Uterus (tissue), 4 donors: ENCODE measurements around the gene SND1. TPM values are rescaled to one million over a fixed set of nuclear protein-coding genes. Genes with fewer than 3 reads are reported as not detected.
"Not testable (repeated sequence)": the region's sequence is repeated elsewhere in the genome, so short reads cannot be mapped to it uniquely, and the experiment has no call there.

Experiments
- DNase-seq, 2 donors: peaks; one replicate each; pipeline ENCODE4 v3.0.0-alpha.2; 2019 to 2020
- H3K27ac ChIP-seq, 2 donors: fragments of 200-600 bp; sonication (generic); 1 replicate in 1 of 2; 2 replicates in 1 of 2; pipeline ENCODE4 v1.5.1; 2016 to 2018
- H3K27me3 ChIP-seq, 2 donors: fragments of 200-600 bp; sonication (generic); one replicate each; pipeline ENCODE4 v1.5.1; 2018 to 2019; ENCODE audit warnings: control low read depth in 1 of 2
- H3K36me3 ChIP-seq, 2 donors: fragments of 200-600 bp; sonication (generic); one replicate each; pipeline ENCODE4 v1.5.1; 2019; ENCODE audit warnings: control low read depth in 1 of 2
- H3K4me1 ChIP-seq, 2 donors: fragments of 200-600 bp; sonication (generic); one replicate each; pipeline ENCODE4 v1.5.1; 2018 to 2019; ENCODE audit warnings: control low read depth in 1 of 2
- H3K4me3 ChIP-seq, 2 donors: fragments of 200-600 bp; sonication (generic); 1 replicate in 1 of 2; 2 replicates in 1 of 2; pipeline ENCODE4 v1.5.1; 2018 to 2019; ENCODE audit warnings: mild to moderate bottlenecking in 1 of 2
- H3K9me3 ChIP-seq, 2 donors: fragments of 200-600 bp; sonication (generic); one replicate each; pipeline ENCODE4 v1.5.1; 2019; ENCODE audit warnings: control low read depth in 1 of 2
- CTCF ChIP-seq, 4 experiments: fragments of 200-600 bp in 2 of 4; fragments of 450-650 bp in 2 of 4; sonication (generic) in 2 of 4; IDR thresholded peaks; one replicate each; pipeline ENCODE4 v1.5.1; 2016 to 2019; ENCODE audit warnings: antibody characterized with exemption in 4 of 4, mild to moderate bottlenecking in 2 of 4, moderate library complexity in 1 of 4
- POLR2A ChIP-seq, 2 donors: fragments of 450-650 bp; IDR thresholded peaks; one replicate each; pipeline ENCODE4 v1.6.1; 2016; ENCODE audit warnings: antibody characterized with exemption in 2 of 2, mild to moderate bottlenecking in 1 of 2, moderate library complexity in 1 of 2
- intact Hi-C: fragments of 100-400 bp; cut with DNase I; formaldehyde crosslinking; loops from one replicate; pipeline ENCODE4 v1.15.1; 2023; ENCODE audit warnings: low total_unique reads
- total RNA-seq, 4 donors: library from RNA; depleted of rRNA in 3 of 4; stranded (reverse); fragments of >200 nt in 3 of 4; gene quantifications; one replicate each; pipeline versions ENCODE4 v1.1.0 to v1.2.4, GENCODE V29; 2014 to 2023
- donor health status: DM: yes; HTN: yes; CAD: no.

The SND1 gene
- total RNA-seq, 4 donors from 2014 or later = 54.8 to 192 (median 117) TPM

GRCh38 chr7:127667759-127668530, 16.0 kb downstream of the SND1 start:
- DNase-seq = no peak
- Histone ChIP-seq H3K27ac (no peak overlapping the region), H3K4me3 (no peak overlapping the region), H3K27me3 (no peaks in the 10 kb centered on the region), H3K36me3 (no peaks in the 10 kb centered on the region), H3K9me3 (no peaks in the 10 kb centered on the region), H3K4me1 (no peaks in the 10 kb centered on the region)
- TF ChIP-seq CTCF (IDR thresholded peaks at IDR 0.05) (no peak), POLR2A (IDR thresholded peaks at IDR 0.05) (no peak)
- intact Hi-C loops = no loop called here

GRCh38 chr7:127671341-127671740, 19.3 kb downstream of the SND1 start:
- no peaks in the 10 kb centered on the region for H3K27me3 ChIP-seq
- no peaks in the 10 kb centered on the region for H3K36me3 ChIP-seq
- no peak overlapping the region for H3K27ac ChIP-seq
- H3K9me3 ChIP-seq = no peaks in the 10 kb centered on the region
- DNase-seq = no peak
- peaks cover 0 to 12% of the 10 kb centered on the region in 2 donors for H3K4me1 ChIP-seq
- TF ChIP-seq POLR2A (IDR thresholded peaks at IDR 0.05) (no peak), CTCF (IDR thresholded peaks at IDR 0.05) (no peak)
- no peak overlapping the region for H3K4me3 ChIP-seq
- intact Hi-C loops = no loop called here

- intact Hi-C loops = no loop called here
- no peak overlapping the region for H3K4me3 ChIP-seq
- H3K4me1 ChIP-seq = peaks cover 0 to 12% of the 10 kb centered on the region in 2 donors
- DNase-seq = no peak
- no peaks in the 10 kb centered on the region for H3K27me3 ChIP-seq
- peak overlapping the region; percentile 53 to 59 for H3K27ac ChIP-seq
- no peaks in the 10 kb centered on the region for H3K36me3 ChIP-seq
- TF ChIP-seq CTCF (IDR thresholded peaks at IDR 0.05) = no peak
- TF ChIP-seq POLR2A (IDR thresholded peaks at IDR 0.05) = no peak
- H3K9me3 ChIP-seq = no peaks in the 10 kb centered on the region
Observed at GRCh38 chr7:127673902-127674301, 21.9 kb downstream of the SND1 start.

- Histone ChIP-seq H3K4me3 (no peak overlapping the region), H3K27me3 (no peaks in the 10 kb centered on the region), H3K36me3 (no peaks in the 10 kb centered on the region), H3K4me1 (peaks cover 0 to 12% of the 10 kb centered on the region in 2 donors), H3K27ac (peak overlapping the region; percentile 53 to 59), H3K9me3 (no peaks in the 10 kb centered on the region)
- DNase-seq = no peak
- intact Hi-C loops = no loop called here
- no peak for TF ChIP-seq POLR2A (IDR thresholded peaks at IDR 0.05)
Observed at GRCh38 chr7:127674361-127674760, 22.4 kb downstream of the SND1 start.

GRCh38 chr7:127674923-127675322, 22.9 kb downstream of the SND1 start:
- intact Hi-C loops, H3K4me3 ChIP-seq, DNase-seq, H3K27me3 ChIP-seq, H3K36me3 ChIP-seq, H3K9me3 ChIP-seq: not testable (repeated sequence)
- Histone ChIP-seq H3K27ac (peak overlapping the region; percentile 53 to 59), H3K4me1 (peaks cover 0 to 12% of the 10 kb centered on the region in 2 donors)

- no peaks in the 10 kb centered on the region for H3K36me3 ChIP-seq
- intact Hi-C loops = no loop called here
- no peak overlapping the region for H3K27ac ChIP-seq
- H3K4me1 ChIP-seq = peaks cover 0 to 12% of the 10 kb centered on the region in 2 donors
- H3K27me3 ChIP-seq = no peaks in the 10 kb centered on the region
- H3K4me3 ChIP-seq = no peak overlapping the region
- no peaks in the 10 kb centered on the region for H3K9me3 ChIP-seq
- DNase-seq = no peak
- TF ChIP-seq POLR2A (IDR thresholded peaks at IDR 0.05) (no peak), CTCF (IDR thresholded peaks at IDR 0.05) (no peak)
Observed at GRCh38 chr7:127675721-127676120, 23.7 kb downstream of the SND1 start.
